ENCODE data around the gene NLGN4X.

NLGN4X gene

GRCh38 chrX:6223516-6223915 lies 5.2 kb downstream of the NLGN4X start:
- Histone ChIP-seq H3K4me3 (ENCODE audit: low read length) (peak overlapping the region; percentile 56), H3K4me1 (ENCODE audit: control insufficient read depth, low read depth, low read length) (peaks cover 27% of the 10 kb centered on the region), H3K36me3 (ENCODE audit: control insufficient read depth, low read depth, low read length) (no peaks in the 10 kb centered on the region), H3K27ac (ENCODE audit: low read length) (no peak overlapping the region), H3K27me3 (ENCODE audit: control insufficient read depth, insufficient read depth, low read length) (no peaks in the 10 kb centered on the region), H3K9ac (ENCODE audit: low read length) (peak overlapping the region; percentile 35), H3K9me3 (ENCODE audit: control insufficient read depth, low read depth, low read length) (no peaks in the 10 kb centered on the region)

DNA sequence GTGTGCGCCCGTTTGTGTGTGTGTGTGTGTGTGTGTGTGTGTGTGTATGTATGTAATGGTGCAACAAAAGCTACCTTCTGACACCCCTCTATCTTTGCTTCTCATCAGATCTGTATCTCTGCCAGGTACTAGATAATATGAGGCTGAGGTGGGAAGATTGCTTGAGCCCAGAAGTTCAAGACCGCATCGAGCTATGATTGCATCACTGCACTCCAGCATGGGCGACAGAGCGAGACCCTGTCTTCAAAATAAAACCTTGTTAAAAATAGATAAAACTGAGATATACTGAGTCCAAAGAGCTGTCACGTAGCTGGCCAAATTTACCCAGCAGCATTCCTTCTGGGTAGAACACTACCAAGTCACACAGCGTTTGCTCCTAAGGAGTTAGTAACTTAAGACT lies 18.4 kb downstream of the NLGN4X start:
- H3K27ac ChIP-seq (ENCODE audit: low read length) = no peak overlapping the region

DNA sequence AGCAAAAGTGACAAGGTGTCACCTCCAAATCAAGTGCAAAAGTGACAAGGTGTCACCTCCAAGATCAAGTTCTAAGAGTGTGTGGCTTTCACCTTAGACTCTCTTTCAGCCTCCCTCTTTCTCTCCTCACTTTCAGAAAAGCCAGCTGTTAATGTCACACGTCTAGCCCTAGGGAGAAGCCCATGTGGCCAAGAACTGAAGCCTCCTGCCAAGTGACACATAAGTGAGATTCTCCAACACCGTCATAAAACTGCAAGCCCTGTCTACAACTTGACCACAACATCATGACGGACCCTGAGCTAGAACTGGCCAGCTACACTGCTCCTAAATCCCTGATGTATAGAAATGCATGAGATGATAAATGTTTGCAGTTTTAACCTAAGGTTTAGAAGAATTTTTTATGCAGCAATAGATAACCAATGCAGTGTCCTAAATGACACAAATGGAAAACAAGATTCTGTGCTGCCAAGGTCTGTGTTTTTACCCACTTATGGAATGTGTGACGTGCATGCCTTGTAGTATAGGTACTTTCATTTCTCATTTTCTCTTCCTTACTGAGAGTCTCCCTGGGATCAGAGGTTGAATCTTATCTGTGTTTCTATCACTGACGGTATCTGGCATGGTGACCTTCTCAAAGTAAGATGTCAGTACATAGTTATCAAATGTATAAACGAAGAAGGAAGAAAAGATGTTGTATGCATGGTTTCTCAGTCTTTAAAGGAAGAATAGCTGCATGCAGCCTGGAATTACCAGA lies 25.0 kb downstream of the NLGN4X start:
- Histone ChIP-seq H3K9me3 (ENCODE audit: control insufficient read depth, low read depth, low read length) (no peaks in the 10 kb centered on the region), H3K4me1 (ENCODE audit: control insufficient read depth, low read depth, low read length) (peaks cover 17% of the 10 kb centered on the region), H3K36me3 (ENCODE audit: control insufficient read depth, low read depth, low read length) (peaks cover 12% of the 10 kb centered on the region), H3K27ac (ENCODE audit: low read length) (no peak overlapping the region), H3K9ac (ENCODE audit: low read length) (no peak overlapping the region), H3K27me3 (ENCODE audit: control insufficient read depth, insufficient read depth, low read length) (no peaks in the 10 kb centered on the region), H3K4me3 (ENCODE audit: low read length) (no peak overlapping the region)

More for the DNA sequence above, 18.4 kb downstream of the NLGN4X start:
- H3K9me3 ChIP-seq (ENCODE audit: control insufficient read depth, low read depth, low read length) = no peaks in the 10 kb centered on the region
- no peak overlapping the region for H3K4me3 ChIP-seq (ENCODE audit: low read length)
- no peaks in the 10 kb centered on the region for H3K27me3 ChIP-seq (ENCODE audit: control insufficient read depth, insufficient read depth, low read length)
- H3K4me1 ChIP-seq (ENCODE audit: control insufficient read depth, low read depth, low read length) = peaks cover 21% of the 10 kb centered on the region
- peaks cover 17% of the 10 kb centered on the region for H3K36me3 ChIP-seq (ENCODE audit: control insufficient read depth, low read depth, low read length)
- no peak overlapping the region for H3K9ac ChIP-seq (ENCODE audit: low read length)

- Histone ChIP-seq H3K4me1 (ENCODE audit: control insufficient read depth, low read depth, low read length) (peaks cover 17% of the 10 kb centered on the region), H3K27ac (ENCODE audit: low read length) (no peak overlapping the region), H3K36me3 (ENCODE audit: control insufficient read depth, low read depth, low read length) (no peaks in the 10 kb centered on the region), H3K9me3 (ENCODE audit: control insufficient read depth, low read depth, low read length) (no peaks in the 10 kb centered on the region), H3K27me3 (ENCODE audit: control insufficient read depth, insufficient read depth, low read length) (no peaks in the 10 kb centered on the region), H3K4me3 (ENCODE audit: low read length) (no peak overlapping the region), H3K9ac (ENCODE audit: low read length) (no peak overlapping the region)
Measured at GRCh38 chrX:6199486-6199885, 29.2 kb downstream of the NLGN4X start.

- H3K9ac ChIP-seq (ENCODE audit: low read length) = no peak overlapping the region
- no peaks in the 10 kb centered on the region for H3K9me3 ChIP-seq (ENCODE audit: control insufficient read depth, low read depth, low read length)
- peaks cover 6% of the 10 kb centered on the region for H3K36me3 ChIP-seq (ENCODE audit: control insufficient read depth, low read depth, low read length)
- no peak overlapping the region for H3K4me3 ChIP-seq (ENCODE audit: low read length)
- H3K27me3 ChIP-seq (ENCODE audit: control insufficient read depth, insufficient read depth, low read length) = no peaks in the 10 kb centered on the region
- H3K27ac ChIP-seq (ENCODE audit: low read length) = no peak overlapping the region
- H3K4me1 ChIP-seq (ENCODE audit: control insufficient read depth, low read depth, low read length) = peaks cover 12% of the 10 kb centered on the region
Measured at GRCh38 chrX:6187256-6187655, 41.4 kb downstream of the NLGN4X start.

DNA sequence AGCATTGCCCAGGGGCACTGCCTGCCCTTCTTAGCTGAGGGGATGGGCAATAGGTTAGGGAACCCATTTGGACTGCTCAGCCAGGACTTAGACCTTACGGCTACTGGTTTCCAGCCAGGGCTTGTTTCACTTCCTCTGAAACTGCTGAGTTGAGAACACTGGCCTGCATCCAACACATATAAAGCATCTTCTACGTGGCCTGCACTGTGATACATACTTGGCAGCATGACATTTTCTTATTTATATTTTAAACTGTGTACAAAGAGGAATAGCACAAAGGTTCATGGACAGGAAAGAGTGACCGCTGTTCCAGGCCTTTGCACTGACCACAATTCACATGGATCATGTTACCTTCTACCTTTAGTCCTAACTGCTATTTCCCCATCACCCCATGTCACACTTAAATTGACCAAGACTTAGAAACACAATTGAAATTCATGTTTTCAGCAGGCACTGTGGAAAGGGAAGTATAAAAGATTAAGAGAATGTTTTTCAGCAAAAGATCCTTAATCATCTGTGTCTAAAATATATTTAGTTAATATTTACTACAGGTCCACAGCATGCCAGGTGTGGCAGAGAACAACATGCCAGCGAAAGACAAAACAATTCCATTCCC lies 43.7 kb downstream of the NLGN4X start:
- no peaks in the 10 kb centered on the region for H3K27me3 ChIP-seq (ENCODE audit: control insufficient read depth, insufficient read depth, low read length)
- H3K4me1 ChIP-seq (ENCODE audit: control insufficient read depth, low read depth, low read length) = peaks cover 8% of the 10 kb centered on the region
- H3K27ac ChIP-seq (ENCODE audit: low read length) = no peak overlapping the region
- no peak overlapping the region for H3K9ac ChIP-seq (ENCODE audit: low read length)
- no peaks in the 10 kb centered on the region for H3K9me3 ChIP-seq (ENCODE audit: control insufficient read depth, low read depth, low read length)
- H3K36me3 ChIP-seq (ENCODE audit: control insufficient read depth, low read depth, low read length) = peaks cover 6% of the 10 kb centered on the region
- H3K4me3 ChIP-seq (ENCODE audit: low read length) = no peak overlapping the region

DNA sequence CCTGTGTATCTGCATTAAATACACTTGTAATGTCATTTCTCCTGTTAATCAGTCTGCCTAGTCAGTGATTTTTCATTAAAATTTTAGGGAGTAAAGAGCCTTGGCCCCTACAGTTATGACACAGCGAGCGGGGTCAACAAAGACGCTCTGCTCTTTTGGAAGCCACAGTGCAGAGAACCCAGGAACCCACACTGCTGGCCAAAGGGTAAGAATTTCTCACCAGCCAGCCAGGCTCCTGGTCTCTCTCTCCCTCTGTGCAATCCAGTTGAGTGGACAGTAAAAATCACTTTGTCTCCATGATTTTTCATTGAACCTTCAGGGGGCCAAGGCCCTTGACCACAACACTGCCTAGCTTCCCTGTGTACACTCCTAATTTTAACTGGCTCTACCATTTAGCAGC lies 52.8 kb downstream of the NLGN4X start:
- H3K36me3 ChIP-seq (ENCODE audit: control insufficient read depth, low read depth, low read length) = peaks cover 6% of the 10 kb centered on the region
- no peak overlapping the region for H3K9ac ChIP-seq (ENCODE audit: low read length)
- no peaks in the 10 kb centered on the region for H3K27me3 ChIP-seq (ENCODE audit: control insufficient read depth, insufficient read depth, low read length)
- no peaks in the 10 kb centered on the region for H3K9me3 ChIP-seq (ENCODE audit: control insufficient read depth, low read depth, low read length)
- H3K4me3 ChIP-seq (ENCODE audit: low read length) = no peak overlapping the region
- H3K4me1 ChIP-seq (ENCODE audit: control insufficient read depth, low read depth, low read length) = no peaks in the 10 kb centered on the region
- H3K27ac ChIP-seq (ENCODE audit: low read length) = no peak overlapping the region

GRCh38 chrX:6170424-6170823 lies 58.2 kb downstream of the NLGN4X start:
- Histone ChIP-seq H3K4me1 (ENCODE audit: control insufficient read depth, low read depth, low read length) (peaks cover 14% of the 10 kb centered on the region), H3K9me3 (ENCODE audit: control insufficient read depth, low read depth, low read length) (no peaks in the 10 kb centered on the region), H3K27ac (ENCODE audit: low read length) (no peak overlapping the region), H3K9ac (ENCODE audit: low read length) (no peak overlapping the region), H3K4me3 (ENCODE audit: low read length) (no peak overlapping the region), H3K36me3 (ENCODE audit: control insufficient read depth, low read depth, low read length) (no peaks in the 10 kb centered on the region), H3K27me3 (ENCODE audit: control insufficient read depth, insufficient read depth, low read length) (no peaks in the 10 kb centered on the region)

DNA sequence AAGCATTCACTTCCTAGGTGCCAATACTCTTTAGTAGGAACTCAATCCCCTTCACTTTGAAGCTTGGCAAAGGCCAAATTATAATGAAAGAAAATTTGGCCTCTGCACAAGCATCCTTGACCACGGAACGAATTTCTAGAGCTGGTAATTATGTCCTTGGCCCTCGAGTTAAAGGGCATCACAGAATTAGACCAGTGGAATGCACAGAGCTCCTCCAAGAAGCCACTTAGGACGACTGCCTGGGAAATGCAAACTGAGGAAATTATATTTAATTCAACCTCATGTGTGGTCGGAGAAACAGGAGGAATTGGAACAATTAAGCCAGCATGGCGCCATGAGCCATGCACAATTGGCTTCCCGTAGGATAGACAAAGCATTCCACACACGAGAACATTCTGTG lies 59.3 kb downstream of the NLGN4X start:
- Histone ChIP-seq H3K36me3 (ENCODE audit: control insufficient read depth, low read depth, low read length) (no peaks in the 10 kb centered on the region), H3K27ac (ENCODE audit: low read length) (no peak overlapping the region), H3K9me3 (ENCODE audit: control insufficient read depth, low read depth, low read length) (no peaks in the 10 kb centered on the region), H3K4me1 (ENCODE audit: control insufficient read depth, low read depth, low read length) (peaks cover 14% of the 10 kb centered on the region), H3K4me3 (ENCODE audit: low read length) (no peak overlapping the region), H3K27me3 (ENCODE audit: control insufficient read depth, insufficient read depth, low read length) (no peaks in the 10 kb centered on the region), H3K9ac (ENCODE audit: low read length) (no peak overlapping the region)

DNA sequence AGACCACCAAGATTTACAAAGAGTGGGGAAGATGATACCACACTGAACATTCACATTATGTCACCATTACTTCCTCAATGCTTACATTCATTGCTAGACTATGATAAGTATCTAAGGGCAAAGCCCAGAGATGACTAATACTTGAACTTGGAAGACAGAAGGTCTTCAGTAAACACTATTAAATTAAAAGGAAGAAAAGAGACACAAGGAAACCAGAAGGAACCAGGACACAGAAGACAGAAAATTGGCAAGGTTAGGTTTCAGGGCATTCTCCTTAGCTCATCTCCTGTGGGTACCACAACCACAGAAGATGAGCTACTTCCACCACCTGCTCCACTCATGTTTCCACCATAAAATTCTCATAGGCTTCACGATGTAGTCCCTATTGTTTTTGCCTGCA lies 64.9 kb downstream of the NLGN4X start:
- H3K27me3 ChIP-seq (ENCODE audit: control insufficient read depth, insufficient read depth, low read length) = no peaks in the 10 kb centered on the region
- H3K27ac ChIP-seq (ENCODE audit: low read length) = no peak overlapping the region
- no peaks in the 10 kb centered on the region for H3K4me1 ChIP-seq (ENCODE audit: control insufficient read depth, low read depth, low read length)

DNA sequence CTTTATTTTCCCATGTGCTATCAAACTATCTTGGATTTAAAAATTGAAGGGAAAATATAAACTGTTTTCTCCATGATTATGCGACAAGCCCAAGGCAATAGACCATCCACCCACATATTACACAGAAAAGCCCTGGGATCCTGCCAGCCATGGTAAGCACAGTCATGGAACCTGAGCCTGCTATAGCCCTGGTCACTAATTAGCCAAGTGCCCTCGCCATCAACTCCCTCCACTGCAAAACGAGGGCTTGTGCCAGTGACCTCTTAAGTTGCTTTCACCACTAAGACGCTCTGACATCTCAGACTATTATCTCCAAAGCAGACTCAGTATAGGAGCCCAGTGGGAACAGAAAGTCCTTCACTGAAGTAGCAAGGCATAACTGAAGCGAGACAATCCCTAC lies 69.2 kb downstream of the NLGN4X start:
- no peaks in the 10 kb centered on the region for H3K27me3 ChIP-seq (ENCODE audit: control insufficient read depth, insufficient read depth, low read length)
- H3K36me3 ChIP-seq (ENCODE audit: control insufficient read depth, low read depth, low read length) = peaks cover 11% of the 10 kb centered on the region
- H3K4me1 ChIP-seq (ENCODE audit: control insufficient read depth, low read depth, low read length) = no peaks in the 10 kb centered on the region
- H3K4me3 ChIP-seq (ENCODE audit: low read length) = no peak overlapping the region
- no peak overlapping the region for H3K9ac ChIP-seq (ENCODE audit: low read length)
- H3K9me3 ChIP-seq (ENCODE audit: control insufficient read depth, low read depth, low read length) = no peaks in the 10 kb centered on the region
- no peak overlapping the region for H3K27ac ChIP-seq (ENCODE audit: low read length)

More for the DNA sequence above, 64.9 kb downstream of the NLGN4X start:
- H3K4me3 ChIP-seq (ENCODE audit: low read length) = no peak overlapping the region
- H3K36me3 ChIP-seq (ENCODE audit: control insufficient read depth, low read depth, low read length) = peaks cover 3% of the 10 kb centered on the region
- no peak overlapping the region for H3K9ac ChIP-seq (ENCODE audit: low read length)
- H3K9me3 ChIP-seq (ENCODE audit: control insufficient read depth, low read depth, low read length) = no peaks in the 10 kb centered on the region

DNA sequence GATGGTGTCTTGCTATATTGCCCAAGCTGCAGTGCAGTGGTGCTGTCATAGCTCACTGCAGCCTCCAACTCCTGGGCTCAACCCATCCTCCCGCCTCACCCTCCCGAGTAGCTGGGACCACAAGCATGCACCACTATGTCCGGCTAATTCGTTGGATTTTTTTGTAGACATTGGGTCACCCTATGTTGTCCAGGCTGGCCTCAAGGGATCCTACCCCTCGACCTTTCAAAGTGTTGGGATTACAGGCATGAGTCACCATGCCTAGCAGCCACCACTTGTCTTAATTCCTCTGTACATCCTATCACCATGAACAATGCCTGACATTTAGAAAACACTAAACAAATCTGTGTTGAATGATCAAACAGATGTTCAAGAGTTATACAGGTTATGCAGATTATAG lies 76.7 kb downstream of the NLGN4X start:
- H3K36me3 ChIP-seq (ENCODE audit: control insufficient read depth, low read depth, low read length) = peaks cover 13% of the 10 kb centered on the region
- H3K9me3 ChIP-seq (ENCODE audit: control insufficient read depth, low read depth, low read length) = no peaks in the 10 kb centered on the region
- H3K27ac ChIP-seq (ENCODE audit: low read length) = no peak overlapping the region
- no peaks in the 10 kb centered on the region for H3K27me3 ChIP-seq (ENCODE audit: control insufficient read depth, insufficient read depth, low read length)
- H3K4me1 ChIP-seq (ENCODE audit: control insufficient read depth, low read depth, low read length) = no peaks in the 10 kb centered on the region
- no peak overlapping the region for H3K4me3 ChIP-seq (ENCODE audit: low read length)
- no peak overlapping the region for H3K9ac ChIP-seq (ENCODE audit: low read length)

Measured in iPS-18a (cell line).